ENCODE results near the gene POU2AF3. TPM values are rescaled to one million over a fixed set of nuclear protein-coding genes. Genes with fewer than 3 reads are reported as not detected.
"Not testable (repeated sequence)": the region's sequence is repeated elsewhere in the genome, so short reads cannot be mapped to it uniquely, and the experiment has no call there.

The POU2AF3 gene
- total RNA-seq, 2 donors from 2014 or later, result not detected

DNA sequence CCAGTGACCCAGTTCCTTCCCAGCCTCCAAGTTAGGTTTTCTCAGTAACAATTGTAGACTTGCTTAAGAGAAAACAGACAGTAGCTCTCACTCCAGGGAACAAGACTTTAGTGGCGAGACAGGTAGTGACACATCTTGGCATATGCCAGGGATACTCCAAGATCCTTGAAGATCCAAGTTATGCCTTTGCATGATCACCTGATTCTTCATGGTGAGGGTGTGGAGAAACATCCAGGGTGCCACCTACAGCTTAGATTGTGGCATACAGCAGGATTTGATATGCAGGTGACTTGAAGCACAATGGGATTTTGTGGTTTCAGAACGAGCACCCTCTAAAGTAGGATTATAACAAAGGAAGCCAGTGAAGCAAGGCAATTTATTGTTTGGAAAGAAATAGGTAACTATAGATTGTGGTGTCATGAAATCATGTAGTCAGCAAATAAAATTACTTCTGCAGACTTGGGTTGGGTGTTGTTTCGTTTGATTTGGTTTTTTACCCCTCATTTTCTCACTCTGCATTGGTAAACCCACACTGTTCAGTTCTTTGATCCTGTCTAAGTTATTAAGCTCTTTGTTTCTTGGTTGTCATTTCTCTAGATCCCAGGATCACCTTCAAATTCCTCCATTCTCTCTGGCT is 9.2 kb downstream of the POU2AF3 start:
- no peak for ATAC-seq (replicated peaks)
- H3K27me3 Mint-ChIP-seq, result peaks cover 50% of the 10 kb centered on the region
- no peak overlapping the region for H3K27ac Mint-ChIP-seq
- no peak overlapping the region for H3K4me3 Mint-ChIP-seq
- H3K9me3 Mint-ChIP-seq, result no peaks in the 10 kb centered on the region
- H3K4me1 Mint-ChIP-seq, result no peaks in the 10 kb centered on the region
- no peaks in the 10 kb centered on the region for H3K36me3 Mint-ChIP-seq (ENCODE audit: low read depth)

DNA sequence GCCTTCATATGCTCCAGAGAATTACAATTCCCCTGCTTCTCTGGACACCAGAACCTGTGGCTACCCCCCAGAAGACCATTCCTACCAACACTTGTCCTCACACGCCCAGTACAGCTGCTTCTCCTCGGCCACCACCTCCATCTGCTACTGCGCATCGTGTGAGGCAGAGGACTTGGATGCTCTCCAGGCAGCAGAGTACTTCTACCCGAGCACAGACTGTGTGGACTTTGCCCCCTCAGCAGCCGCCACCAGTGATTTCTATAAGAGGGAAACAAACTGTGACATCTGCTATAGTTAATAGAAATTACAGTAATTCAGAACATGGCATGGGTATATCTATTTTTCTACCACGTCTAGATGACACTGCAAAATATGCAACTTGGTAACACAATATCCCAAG is 9.8 kb downstream of the POU2AF3 start:
- no peak overlapping the region for H3K27ac Mint-ChIP-seq
- H3K4me3 Mint-ChIP-seq, result no peak overlapping the region
- H3K4me1 Mint-ChIP-seq, result no peaks in the 10 kb centered on the region
- H3K9me3 Mint-ChIP-seq, result no peaks in the 10 kb centered on the region
- no peaks in the 10 kb centered on the region for H3K36me3 Mint-ChIP-seq (ENCODE audit: low read depth)
- H3K27me3 Mint-ChIP-seq, result peaks cover 49% of the 10 kb centered on the region
- ATAC-seq (replicated peaks), result no peak

DNA sequence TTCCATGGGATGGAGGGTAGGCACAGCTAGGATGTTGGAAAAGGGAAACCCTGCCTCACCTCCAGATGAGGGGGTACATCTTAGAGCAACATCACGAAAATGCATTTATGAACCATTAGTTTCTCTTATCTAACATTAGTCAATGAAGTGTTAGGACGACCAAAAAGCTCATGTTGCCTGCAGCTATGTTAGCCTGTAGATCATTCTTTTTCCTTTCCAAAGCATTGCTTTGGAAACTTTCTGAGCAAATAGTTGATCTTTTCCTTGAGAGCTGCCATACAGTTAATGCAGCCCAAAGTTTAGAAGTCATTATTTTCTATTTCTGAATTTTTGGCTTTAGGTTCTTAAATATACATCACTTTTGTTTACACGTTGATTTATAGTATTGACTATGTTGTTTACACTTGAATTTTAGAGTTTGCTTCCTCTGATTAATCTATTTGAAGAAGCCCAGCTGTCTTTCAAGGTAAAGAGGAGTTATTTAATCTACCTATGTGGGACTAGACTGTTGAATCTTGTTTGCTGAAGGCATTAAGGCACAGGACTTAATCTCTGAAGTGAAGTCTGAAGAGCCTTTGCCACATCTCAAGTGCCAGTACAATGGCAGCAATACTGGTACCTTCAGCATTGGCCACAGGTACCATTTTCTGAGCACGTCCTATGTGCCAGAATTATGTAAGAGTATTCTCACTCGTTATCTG is 11.0 kb downstream of the POU2AF3 start:
- Mint-ChIP-seq H3K27ac (no peak overlapping the region), H3K36me3 (ENCODE audit: low read depth) (no peaks in the 10 kb centered on the region), H3K9me3 (no peaks in the 10 kb centered on the region), H3K4me1 (no peaks in the 10 kb centered on the region), H3K27me3 (peaks cover 52% of the 10 kb centered on the region), H3K4me3 (no peak overlapping the region)
- ATAC-seq (replicated peaks), result no peak

DNA sequence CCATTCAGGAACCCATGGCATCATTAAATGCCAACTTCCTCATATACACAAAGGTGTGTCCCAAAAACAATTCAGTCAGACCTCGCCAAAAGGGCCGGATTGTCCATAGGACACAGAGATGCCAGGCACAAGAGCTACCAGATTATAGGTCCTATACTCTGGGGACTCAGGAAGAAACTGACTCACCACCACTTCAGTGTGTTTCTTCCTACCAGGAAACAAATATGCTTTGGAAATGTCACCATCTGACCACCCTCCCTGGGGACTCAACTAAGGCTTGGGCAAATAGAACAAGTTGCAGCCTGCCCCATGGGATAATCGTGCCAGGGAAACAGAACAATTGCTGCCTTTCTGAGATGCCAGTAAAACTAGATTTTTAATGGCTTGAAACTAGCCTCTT is 11.7 kb downstream of the POU2AF3 start:
- no peak overlapping the region for H3K4me3 Mint-ChIP-seq
- H3K27me3 Mint-ChIP-seq, result peaks cover 53% of the 10 kb centered on the region
- no peaks in the 10 kb centered on the region for H3K36me3 Mint-ChIP-seq (ENCODE audit: low read depth)
- H3K9me3 Mint-ChIP-seq, result no peaks in the 10 kb centered on the region
- no peaks in the 10 kb centered on the region for H3K4me1 Mint-ChIP-seq
- no peak for ATAC-seq (replicated peaks)
- H3K27ac Mint-ChIP-seq, result no peak overlapping the region

DNA sequence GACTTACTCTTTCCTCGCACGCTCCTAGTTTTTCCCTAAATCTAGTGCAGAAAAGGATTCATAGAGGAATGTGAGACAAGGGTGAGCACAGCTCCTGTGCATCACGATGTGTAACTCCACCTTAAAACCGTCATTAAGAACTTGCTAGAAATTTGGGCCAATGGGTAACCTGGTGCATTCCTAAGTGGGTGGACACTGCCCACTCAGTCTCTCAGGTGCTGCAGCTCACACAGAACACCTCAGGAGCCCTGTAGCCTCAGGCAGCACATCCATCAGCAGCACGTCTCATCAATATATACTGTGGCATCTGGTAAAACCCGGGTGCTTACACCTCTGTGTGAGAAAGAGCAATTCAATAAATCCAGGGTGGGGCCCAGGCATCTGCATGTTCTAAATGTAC is 12.4 kb downstream of the POU2AF3 start:
- H3K36me3 Mint-ChIP-seq (ENCODE audit: low read depth), result no peaks in the 10 kb centered on the region
- peaks cover 48% of the 10 kb centered on the region for H3K27me3 Mint-ChIP-seq
- H3K27ac Mint-ChIP-seq, result no peak overlapping the region
- H3K9me3 Mint-ChIP-seq, result no peaks in the 10 kb centered on the region
- no peaks in the 10 kb centered on the region for H3K4me1 Mint-ChIP-seq
- ATAC-seq (replicated peaks), result no peak
- no peak overlapping the region for H3K4me3 Mint-ChIP-seq

DNA sequence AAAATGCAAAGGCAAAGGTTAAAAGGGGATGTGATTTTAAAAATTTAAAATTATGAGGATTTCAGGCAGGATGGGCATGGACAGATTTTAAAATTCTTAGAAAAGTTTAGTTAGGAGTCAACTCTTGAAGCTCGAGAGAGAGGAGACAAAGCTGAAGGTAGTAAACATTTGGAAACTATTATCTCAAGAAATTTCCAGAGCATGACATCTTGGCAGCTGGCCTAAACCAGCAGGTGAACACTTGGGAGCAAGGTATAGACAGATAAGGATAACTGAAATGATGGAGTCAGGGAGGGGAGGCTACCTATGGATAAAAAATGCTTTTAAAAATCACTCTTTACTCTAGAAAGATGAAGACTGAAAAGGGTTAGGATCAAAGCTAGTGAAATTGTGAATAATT is 13.7 kb downstream of the POU2AF3 start:
- Mint-ChIP-seq H3K27ac (no peak overlapping the region), H3K27me3 (peaks cover 36% of the 10 kb centered on the region), H3K9me3 (no peaks in the 10 kb centered on the region), H3K4me3 (no peak overlapping the region), H3K4me1 (no peaks in the 10 kb centered on the region), H3K36me3 (ENCODE audit: low read depth) (no peaks in the 10 kb centered on the region)
- no peak for ATAC-seq (replicated peaks)

DNA sequence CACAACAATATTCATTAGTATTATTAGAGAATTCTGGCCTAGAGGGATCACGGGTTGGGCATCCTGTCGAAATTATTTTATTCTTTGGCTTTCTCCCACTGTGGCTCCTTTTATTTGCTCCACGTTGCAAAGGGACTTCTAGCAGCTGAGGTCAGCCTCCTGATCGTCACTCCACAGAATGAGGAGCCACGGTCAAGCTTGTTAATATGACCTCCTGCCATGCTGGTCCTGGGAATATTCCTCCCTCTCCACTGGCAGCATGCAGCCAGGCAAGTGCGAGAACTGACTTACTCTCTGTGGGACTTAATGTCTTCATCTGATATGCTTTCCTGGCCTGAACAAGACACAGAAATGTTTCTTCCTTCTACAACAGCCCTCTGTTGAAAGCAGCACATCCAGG is 20.9 kb downstream of the POU2AF3 start:
- H3K4me3 Mint-ChIP-seq, result no peak overlapping the region
- no peak for ATAC-seq (replicated peaks)
- H3K27ac Mint-ChIP-seq, result no peak overlapping the region
- H3K36me3 Mint-ChIP-seq (ENCODE audit: low read depth), result no peaks in the 10 kb centered on the region
- peaks cover 20% of the 10 kb centered on the region for H3K27me3 Mint-ChIP-seq
- no peaks in the 10 kb centered on the region for H3K9me3 Mint-ChIP-seq
- H3K4me1 Mint-ChIP-seq, result no peaks in the 10 kb centered on the region

DNA sequence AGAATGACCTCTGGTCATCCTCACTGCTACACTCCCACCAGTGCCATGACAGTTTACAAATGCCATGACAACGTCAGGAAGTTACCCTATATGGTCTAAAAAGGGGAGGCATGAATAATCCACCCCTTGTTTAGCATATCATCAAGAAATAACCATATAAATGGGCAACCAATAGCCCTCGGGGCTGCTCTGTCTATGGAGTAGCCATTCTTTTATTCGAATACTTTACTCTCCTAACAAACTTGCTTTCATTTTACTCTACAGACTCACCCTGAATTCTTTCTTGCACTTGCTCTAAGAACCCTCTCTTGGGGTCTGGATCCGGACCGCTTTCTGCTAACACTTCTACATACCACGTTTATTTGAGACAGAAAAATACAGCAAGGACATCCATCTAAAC is 21.9 kb downstream of the POU2AF3 start:
- H3K4me1 Mint-ChIP-seq; H3K36me3 Mint-ChIP-seq (ENCODE audit: low read depth); H3K4me3 Mint-ChIP-seq; ATAC-seq (replicated peaks); H3K27ac Mint-ChIP-seq; H3K9me3 Mint-ChIP-seq: not testable (repeated sequence)
- peaks cover 19% of the 10 kb centered on the region for H3K27me3 Mint-ChIP-seq

DNA sequence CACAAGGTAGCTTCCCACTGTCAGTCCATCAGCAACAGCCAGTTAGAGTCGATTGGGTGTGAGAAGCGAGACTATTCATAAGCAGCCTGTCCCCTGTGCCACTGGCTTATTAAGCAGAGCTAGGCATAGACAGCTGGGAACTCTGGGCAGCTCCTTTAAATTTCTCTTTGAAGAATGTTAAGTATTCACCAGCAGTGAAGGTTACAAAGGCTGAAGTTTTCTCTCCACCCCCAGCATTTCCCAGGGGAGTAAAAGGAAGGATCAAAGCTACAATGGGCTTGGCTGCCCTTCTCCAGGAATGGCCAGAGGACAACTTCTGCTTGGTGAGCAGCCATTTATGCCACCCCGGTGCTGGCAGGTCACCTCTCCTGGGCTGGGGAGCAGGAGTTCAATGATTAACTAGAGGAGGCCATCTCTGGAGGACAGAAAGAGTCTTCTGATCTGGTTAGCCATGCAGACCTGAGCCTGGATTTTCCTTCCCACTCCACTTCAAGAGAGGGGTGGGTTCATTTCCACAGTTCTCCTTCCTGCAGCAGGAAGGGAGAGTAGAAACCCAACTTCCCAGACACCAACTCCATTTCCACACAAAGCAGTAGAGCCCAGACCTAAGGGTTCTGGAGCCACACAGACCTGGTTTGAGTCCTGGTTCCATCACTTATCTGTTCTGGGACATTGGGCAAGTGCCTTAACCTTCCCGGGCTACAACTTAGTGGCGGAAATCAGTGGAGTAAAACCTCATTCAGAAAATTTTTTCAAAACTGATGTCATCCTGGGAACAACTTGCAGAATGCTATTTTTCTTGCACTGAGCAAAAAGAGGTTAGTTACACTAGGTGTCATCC is 22.6 kb downstream of the POU2AF3 start:
- no peak overlapping the region for H3K4me3 Mint-ChIP-seq

DNA sequence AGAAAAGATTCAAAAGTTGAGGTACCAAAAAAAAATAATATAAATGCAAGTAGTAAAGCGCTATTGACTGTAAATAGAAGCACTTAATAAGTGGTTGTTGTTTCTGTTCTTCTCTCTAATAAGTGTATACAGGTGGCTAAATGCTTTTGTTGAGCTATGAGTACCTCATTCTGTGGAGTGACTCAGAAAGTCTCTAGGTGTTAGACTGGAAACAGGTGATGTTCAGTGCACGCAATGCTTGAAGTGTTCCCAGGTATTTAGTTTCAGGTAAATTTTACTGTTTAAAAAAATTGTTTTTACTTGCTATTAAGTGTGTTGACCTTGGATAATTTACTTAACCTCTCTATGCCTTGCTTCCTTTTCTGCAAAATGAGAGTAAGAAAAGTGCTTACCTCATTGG is 24.2 kb downstream of the POU2AF3 start:
- Mint-ChIP-seq H3K4me1 (no peaks in the 10 kb centered on the region), H3K4me3 (no peak overlapping the region), H3K27me3 (peaks cover 22% of the 10 kb centered on the region), H3K36me3 (ENCODE audit: low read depth) (no peaks in the 10 kb centered on the region), H3K9me3 (peaks cover 3% of the 10 kb centered on the region), H3K27ac (no peak overlapping the region)
- ATAC-seq (replicated peaks), result no peak

More for the DNA sequence above, 22.6 kb downstream of the POU2AF3 start:
- Mint-ChIP-seq H3K36me3 (ENCODE audit: low read depth) (no peaks in the 10 kb centered on the region), H3K27ac (no peak overlapping the region), H3K9me3 (peaks cover 3% of the 10 kb centered on the region), H3K4me1 (no peaks in the 10 kb centered on the region), H3K27me3 (peaks cover 21% of the 10 kb centered on the region)
- ATAC-seq (replicated peaks), result no peak

DNA sequence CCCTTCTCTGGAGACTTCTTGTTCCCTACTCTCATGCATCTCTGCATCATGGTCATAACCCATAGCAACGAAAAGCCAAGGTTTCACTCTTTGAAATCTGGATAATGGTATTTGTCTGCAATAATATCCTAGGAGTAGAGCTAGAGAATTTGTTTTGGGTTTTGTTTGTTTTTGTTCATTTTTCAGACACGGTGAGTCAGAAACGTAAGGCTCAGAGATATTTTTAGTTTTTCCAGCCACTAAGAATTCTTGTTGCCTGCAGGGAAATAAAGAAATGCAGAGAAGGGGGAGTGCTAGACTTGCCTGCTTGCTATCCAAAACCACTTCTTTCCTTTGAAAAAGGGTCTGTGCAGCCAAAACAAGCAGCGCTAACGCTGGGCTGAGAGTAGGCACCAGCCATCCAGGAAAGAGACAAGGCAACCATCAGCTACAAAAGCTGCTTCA is 26.0 kb downstream of the POU2AF3 start:
- Mint-ChIP-seq H3K27ac (no peak overlapping the region), H3K36me3 (ENCODE audit: low read depth) (no peaks in the 10 kb centered on the region), H3K9me3 (peaks cover 3% of the 10 kb centered on the region), H3K4me1 (no peaks in the 10 kb centered on the region), H3K27me3 (peaks cover 18% of the 10 kb centered on the region), H3K4me3 (no peak overlapping the region)
- ATAC-seq (replicated peaks), result no peak

DNA sequence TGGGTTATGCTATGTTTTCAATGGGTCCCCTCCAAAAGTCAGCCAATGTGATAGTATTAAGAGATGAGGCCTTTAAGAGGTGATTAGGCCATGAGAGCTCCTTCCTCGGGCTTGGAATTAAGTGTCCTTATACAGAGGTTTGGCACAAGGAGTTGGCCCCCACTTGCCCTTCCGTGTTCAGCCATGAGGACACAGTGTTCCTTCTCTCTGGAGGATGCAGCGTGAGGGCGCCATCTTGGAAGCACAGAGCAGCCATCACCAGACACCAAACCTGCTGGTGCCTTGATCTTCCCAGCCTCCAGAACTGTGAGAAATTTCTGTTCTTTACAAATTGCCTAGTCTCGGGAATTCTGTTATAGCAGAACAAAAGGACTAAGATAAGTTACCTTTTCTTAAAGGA is 26.9 kb downstream of the POU2AF3 start:
- ATAC-seq (replicated peaks), result no peak
- peaks cover 3% of the 10 kb centered on the region for H3K9me3 Mint-ChIP-seq
- peaks cover 14% of the 10 kb centered on the region for H3K27me3 Mint-ChIP-seq
- no peaks in the 10 kb centered on the region for H3K4me1 Mint-ChIP-seq
- no peaks in the 10 kb centered on the region for H3K36me3 Mint-ChIP-seq (ENCODE audit: low read depth)
- no peak overlapping the region for H3K4me3 Mint-ChIP-seq
- H3K27ac Mint-ChIP-seq, result no peak overlapping the region

DNA sequence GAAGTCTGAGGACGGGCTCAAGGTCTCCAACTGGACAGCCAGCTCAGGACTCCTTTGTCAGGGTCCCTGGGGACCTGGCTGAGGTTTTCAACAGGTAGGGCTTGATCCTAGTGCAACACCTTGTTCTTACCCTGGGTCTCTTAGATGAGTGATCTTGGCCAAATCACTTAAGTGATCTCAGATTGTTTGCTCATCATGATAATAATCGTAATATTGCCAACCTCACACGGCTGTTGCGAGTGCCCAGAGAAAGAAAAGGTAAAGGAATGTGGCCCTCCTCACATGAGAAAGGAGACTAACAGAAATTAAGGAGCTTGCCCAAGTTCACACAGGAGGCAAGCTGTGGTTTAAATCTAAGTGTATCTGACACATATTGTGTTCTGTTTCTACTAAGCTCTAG is 28.5 kb downstream of the POU2AF3 start:
- Mint-ChIP-seq H3K4me1 (no peaks in the 10 kb centered on the region), H3K27ac (no peak overlapping the region), H3K9me3 (peaks cover 3% of the 10 kb centered on the region), H3K27me3 (peaks cover 15% of the 10 kb centered on the region), H3K4me3 (no peak overlapping the region), H3K36me3 (ENCODE audit: low read depth) (no peaks in the 10 kb centered on the region)
- ATAC-seq (replicated peaks), result no peak

DNA sequence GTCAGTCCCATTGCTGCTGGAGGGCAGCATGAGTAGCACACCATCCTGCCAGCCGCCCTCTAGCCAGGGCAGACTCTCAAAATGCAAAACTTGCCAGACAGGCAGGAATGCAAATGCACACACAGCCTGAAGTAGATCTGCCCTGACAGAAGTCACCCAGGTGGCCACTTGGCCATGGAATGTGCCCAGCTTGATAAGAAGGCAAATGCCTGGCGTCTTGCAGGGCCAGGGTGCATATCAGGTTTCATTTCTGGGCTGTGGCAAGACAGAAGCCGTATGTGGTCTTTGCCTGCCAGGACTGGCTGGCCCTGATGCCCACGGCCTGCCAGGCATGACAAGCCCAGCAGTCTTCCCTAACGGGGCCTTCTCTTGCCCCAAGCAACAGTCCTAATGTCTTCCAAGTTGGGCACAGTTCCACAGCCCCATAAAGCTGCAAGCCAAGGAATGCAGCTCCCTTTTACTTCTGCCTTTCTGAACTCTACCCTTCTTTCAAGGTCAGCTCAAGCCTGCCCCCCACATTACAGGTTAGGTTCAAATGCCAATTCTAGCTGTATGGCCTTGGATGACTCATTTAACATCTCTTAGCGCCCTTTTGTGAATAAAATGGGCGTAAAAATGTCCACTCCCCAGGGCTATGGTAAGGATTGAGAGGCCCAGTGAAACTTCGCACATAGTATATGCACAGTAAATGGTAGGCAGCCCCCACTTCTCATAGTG is 29.7 kb downstream of the POU2AF3 start:
- Mint-ChIP-seq H3K27me3 (peaks cover 18% of the 10 kb centered on the region), H3K4me3 (no peak overlapping the region), H3K4me1 (no peaks in the 10 kb centered on the region), H3K36me3 (ENCODE audit: low read depth) (no peaks in the 10 kb centered on the region), H3K27ac (no peak overlapping the region), H3K9me3 (peaks cover 3% of the 10 kb centered on the region)
- ATAC-seq (replicated peaks), result no peak

All from activated T-helper 17 cell treated with anti-CD3 and anti-CD28 coated beads, Interleukin-2, amount 50 U/mL, for 72 hours (primary cell).